ENCODE data around the gene CIDEA. TPM values are rescaled to one million over a fixed set of nuclear protein-coding genes. Genes with fewer than 3 reads are reported as not detected.

CIDEA gene
- total RNA-seq, 4 donors from 2014 or later, result 336 to 1,182 (median 491) TPM

DNA sequence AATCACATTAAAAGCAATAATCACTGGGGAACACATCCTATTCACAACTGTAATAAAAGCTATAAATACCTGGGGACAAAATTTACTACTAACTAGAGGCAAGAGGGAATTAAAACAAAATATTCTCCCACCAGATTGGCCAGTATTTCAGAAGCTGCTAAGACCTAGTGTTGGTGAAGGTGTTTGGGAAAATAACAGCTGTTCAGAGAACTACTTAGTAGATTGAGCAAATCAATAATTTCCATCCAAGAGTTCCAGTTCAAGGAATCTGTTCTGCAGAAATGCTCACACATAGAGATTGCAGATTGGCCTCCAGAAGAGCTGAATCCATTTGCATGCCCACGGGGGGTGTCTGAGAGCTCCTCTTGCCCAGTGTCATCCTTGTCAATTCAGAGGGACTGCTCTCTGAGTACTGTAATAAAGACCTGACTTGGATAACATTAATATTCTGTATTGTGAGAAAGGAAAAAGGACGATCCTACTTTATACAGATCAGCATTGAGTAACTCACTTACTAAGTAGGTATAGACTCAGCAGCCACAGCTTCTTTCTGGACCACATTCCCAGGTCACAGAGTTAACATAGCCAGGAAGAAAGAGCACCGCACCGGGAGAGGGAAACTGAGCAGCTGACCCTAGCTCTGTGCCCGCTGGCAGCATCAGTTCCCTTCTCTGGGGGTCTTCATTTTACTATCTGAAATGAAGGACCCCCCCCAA is 59.5 kb downstream of the CIDEA start:
- TF ChIP-seq CTCF (IDR thresholded peaks at IDR 0.05; ENCODE audit: low read depth), result no peak

DNA sequence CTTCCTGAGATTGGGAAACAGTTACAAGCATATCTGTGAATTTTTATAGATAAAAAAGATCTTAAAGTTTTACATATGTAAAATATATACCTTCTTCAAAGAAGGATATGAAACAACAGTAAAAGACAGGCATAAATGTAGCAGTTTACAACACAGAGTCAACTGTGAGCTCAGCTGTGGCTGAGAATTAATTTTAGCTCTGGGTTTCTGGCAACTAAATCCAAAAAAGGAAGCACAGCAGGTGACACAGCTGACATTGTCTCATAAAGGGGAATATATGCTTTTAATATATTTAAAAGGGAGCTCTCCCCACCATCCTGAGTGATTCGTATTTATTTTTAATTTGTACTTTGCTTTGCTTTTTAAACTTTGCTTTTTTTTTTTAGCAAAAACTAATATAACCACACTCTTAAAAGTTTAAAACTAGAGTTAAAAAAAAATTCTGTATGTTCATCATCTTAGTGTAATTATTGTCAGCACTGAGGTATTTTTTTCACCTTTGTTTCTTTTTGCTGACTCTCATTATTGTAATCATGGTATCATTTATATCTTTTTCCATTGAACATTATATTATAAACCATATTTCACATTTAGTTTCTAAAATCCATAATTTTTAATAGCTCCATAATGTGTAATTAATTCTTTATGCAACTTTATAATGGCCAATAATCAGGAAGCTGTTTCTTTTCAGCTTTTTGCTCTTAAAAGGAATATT is 60.6 kb downstream of the CIDEA start:
- no peak for TF ChIP-seq CTCF (IDR thresholded peaks at IDR 0.05; ENCODE audit: low read depth)

DNA sequence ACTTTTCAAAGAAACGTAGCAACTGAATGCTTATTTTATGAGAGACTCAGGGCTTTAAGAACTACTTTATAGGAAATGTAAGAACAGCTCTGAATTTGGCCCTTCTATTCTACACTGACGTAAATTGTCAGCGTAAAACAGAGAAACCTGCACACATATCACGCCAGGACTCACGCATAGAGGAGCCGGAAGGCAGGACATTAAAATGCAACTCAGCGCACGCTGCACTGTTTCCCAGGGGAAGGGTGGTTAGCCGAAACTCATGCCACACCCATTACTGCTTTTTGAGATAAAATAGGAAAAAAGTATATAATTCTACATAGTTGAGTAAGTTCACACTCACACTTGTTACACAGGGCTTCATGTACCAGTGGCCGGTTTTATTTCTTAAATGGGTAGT is 61.3 kb downstream of the CIDEA start:
- TF ChIP-seq CTCF (IDR thresholded peaks at IDR 0.05; ENCODE audit: low read depth), result no peak

DNA sequence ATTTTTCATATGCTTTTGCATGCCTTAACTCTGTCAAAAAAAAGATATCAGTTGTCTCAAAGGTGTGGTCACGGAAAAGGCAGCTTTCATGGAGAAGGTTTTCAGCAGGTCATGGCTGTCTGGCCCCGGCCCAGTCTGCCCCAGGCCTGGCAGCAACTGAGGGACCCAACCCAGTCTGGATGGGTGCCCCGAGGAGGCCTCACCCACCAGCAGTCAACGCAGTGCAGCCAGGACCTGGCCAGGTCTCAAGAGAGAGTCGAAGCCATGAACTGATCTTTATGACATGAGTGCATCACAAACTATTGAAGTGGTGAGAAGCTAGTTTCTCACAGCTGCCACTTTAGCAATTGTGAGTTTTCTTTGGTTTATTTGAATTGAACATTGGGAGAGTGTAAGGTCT is 61.8 kb downstream of the CIDEA start:
- TF ChIP-seq CTCF (IDR thresholded peaks at IDR 0.05; ENCODE audit: low read depth), result no peak

DNA sequence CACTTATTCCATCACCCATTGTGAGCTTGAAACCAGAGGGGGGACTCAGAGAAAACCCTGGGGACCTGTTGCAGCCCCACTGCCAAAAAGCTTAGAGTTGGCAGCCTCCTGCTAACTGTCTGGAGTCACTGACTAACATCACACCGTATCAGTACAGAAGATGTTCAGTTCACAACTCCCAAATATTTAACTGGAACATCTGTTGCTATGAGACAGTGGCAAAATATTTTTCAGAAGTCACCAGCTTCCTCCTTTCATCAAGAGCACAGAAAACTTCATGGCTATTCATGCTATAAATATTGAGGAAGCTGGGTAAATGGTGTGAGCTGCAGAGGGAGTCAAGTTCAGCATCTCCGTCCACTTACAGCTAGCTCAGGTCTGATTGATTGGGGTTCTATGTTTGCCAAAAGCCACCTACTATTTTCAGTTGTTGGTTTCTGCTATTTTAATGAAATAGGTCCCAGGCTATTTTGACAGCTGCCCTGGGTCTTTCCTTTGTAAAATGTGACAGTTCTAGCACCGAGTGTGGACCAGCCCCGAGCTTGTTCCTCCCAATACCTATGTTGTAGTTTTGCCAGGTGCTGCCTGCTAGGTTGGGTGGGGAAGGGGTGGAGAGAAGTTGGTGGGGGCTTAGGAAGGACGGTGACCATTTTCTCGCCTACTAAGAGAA is 63.6 kb downstream of the CIDEA start:
- TF ChIP-seq CTCF (IDR thresholded peaks at IDR 0.05; ENCODE audit: low read depth), result no peak

GRCh38 chr18:12318334-12318697 is 64.2 kb downstream of the CIDEA start:
- TF ChIP-seq CTCF (IDR thresholded peaks at IDR 0.05; ENCODE audit: low read depth), result no peak

DNA sequence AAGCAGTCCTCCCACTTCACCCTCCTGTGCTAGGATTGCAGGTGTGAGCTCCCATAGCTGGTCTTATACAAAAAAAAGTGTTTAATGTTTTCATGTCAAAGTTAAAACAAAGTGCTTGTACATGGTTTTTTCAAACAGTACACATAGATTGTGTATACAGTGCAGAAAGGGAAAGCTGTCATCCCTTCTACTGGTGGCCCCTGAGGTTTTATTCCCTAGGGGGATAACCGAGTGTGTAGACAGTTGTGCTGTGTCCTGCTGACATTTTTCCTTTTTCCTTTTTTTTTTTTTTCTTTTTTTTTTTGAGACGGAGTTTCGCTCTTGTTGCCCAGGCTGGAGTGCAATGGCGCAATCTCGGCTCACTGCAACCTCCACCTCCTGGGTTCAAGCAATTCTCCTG is 64.7 kb downstream of the CIDEA start:
- no peak for TF ChIP-seq CTCF (IDR thresholded peaks at IDR 0.05; ENCODE audit: low read depth)

Measured in subcutaneous adipose tissue (tissue), 4 donors.